ENCODE results near the gene ZNRF3.

GRCh38 chr22:29029202-29030000 lies 146.0 kb downstream of the ZNRF3 start:
- no peak for TF ChIP-seq ARNTL (CRISPR knock-in tag; IDR thresholded peaks at IDR 0.05; ENCODE audit: borderline replicate concordance, low read depth)
- TF ChIP-seq ZFP30 (CRISPR knock-in tag; IDR thresholded peaks at IDR 0.05), result no peak
- TF ChIP-seq SNAI2 (CRISPR knock-in tag; IDR thresholded peaks at IDR 0.05), result no peak
- TF ChIP-seq ZNF70 (CRISPR knock-in tag; IDR thresholded peaks at IDR 0.05), result no peak
- TF ChIP-seq ZNF8 (CRISPR knock-in tag; IDR thresholded peaks at IDR 0.05), result no peak
- no peak for TF ChIP-seq PATZ1 (CRISPR knock-in tag; IDR thresholded peaks at IDR 0.05; ENCODE audit: borderline replicate concordance)
- TF ChIP-seq TSHZ2 (CRISPR knock-in tag; IDR thresholded peaks at IDR 0.05), result no peak
- no peak for TF ChIP-seq TOX (CRISPR knock-in tag; IDR thresholded peaks at IDR 0.05; ENCODE audit: borderline replicate concordance)
- TF ChIP-seq TCF4 (CRISPR knock-in tag; IDR thresholded peaks at IDR 0.05; ENCODE audit: borderline replicate concordance), result no peak
- no peak for TF ChIP-seq OSR1 (CRISPR knock-in tag; IDR thresholded peaks at IDR 0.05)
- no peak for TF ChIP-seq BACH2 (CRISPR knock-in tag; IDR thresholded peaks at IDR 0.05; ENCODE audit: borderline replicate concordance)
- no peak for TF ChIP-seq ESRRG (CRISPR knock-in tag; IDR thresholded peaks at IDR 0.05)
- TF ChIP-seq CREB5 (CRISPR knock-in tag; IDR thresholded peaks at IDR 0.05; ENCODE audit: low read depth), result no peak
- TF ChIP-seq, protein P1, sequence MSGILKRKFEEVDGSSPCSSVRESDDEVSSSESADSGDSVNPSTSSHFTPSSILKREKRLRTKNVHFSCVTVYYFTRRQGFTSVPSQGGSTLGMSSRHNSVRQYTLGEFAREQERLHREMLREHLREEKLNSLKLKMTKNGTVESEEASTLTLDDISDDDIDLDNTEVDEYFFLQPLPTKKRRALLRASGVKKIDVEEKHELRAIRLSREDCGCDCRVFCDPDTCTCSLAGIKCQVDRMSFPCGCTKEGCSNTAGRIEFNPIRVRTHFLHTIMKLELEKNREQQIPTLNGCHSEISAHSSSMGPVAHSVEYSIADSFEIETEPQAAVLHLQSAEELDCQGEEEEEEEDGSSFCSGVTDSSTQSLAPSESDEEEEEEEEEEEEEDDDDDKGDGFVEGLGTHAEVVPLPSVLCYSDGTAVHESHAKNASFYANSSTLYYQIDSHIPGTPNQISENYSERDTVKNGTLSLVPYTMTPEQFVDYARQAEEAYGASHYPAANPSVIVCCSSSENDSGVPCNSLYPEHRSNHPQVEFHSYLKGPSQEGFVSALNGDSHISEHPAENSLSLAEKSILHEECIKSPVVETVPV (CRISPR knock-in tag; IDR thresholded peaks at IDR 0.05), result no peak

Measured in SK-N-SH treated with all-trans-retinoic acid at 6 μM for 48 hours (cell line).